BJ (cell line): ENCODE results near the gene SCRG1. TPM values are rescaled to one million over a fixed set of nuclear protein-coding genes. Genes with fewer than 3 reads are reported as not detected.

Experiments used
- CTCF ChIA-PET: fragments of 350-600 bp; formaldehyde crosslinking; extraction: SDS; loops from one replicate; lab custom pipeline; 2021; ENCODE audit warnings: antibody characterized with exemption, inconsistent platforms; lab: Yijun Ruan, JAX
- POLR2A ChIA-PET: fragments of 300-600 bp; sonication (Branson Sonifier 250); formaldehyde crosslinking; extraction: SDS; loops from one replicate; lab custom pipeline; 2021; ENCODE audit warnings: antibody characterized with exemption; lab: Charles Lee
- DNase-seq: peaks from one replicate; pipeline ENCODE4 v3.0.0-alpha.2; 2011; ENCODE audit warnings: low read depth
- H3K27me3 ChIP-seq: 2 replicates; pipeline ENCODE4 v1.6.0; 2011; ENCODE audit warnings: low read length; ENCODE audit not compliant: control insufficient read depth, insufficient read depth
- H3K36me3 ChIP-seq: 2 replicates; pipeline ENCODE4 v1.5.1; 2011; ENCODE audit warnings: low read length; ENCODE audit not compliant: control insufficient read depth, insufficient read depth
- H3K4me3 ChIP-seq: 2 replicates; pipeline ENCODE4 v1.5.1; 2011; ENCODE audit warnings: low read depth, mild to moderate bottlenecking, control low read depth, low read length
- polyA plus RNA-seq: library from polyadenylated mRNA; depleted of rRNA; stranded (reverse); fragments of >200 nt; gene quantifications from 2 replicates; pipeline ENCODE4 v1.2.3, GENCODE V29; 2011
- TF ChIP-seq, protein P1 (sequence below): IDR thresholded peaks from 2 replicates; pipeline ENCODE4 v1.5.1; 2011; ENCODE audit warnings: low read depth, mild to moderate bottlenecking, control low read depth, inconsistent platforms, low read length, moderate library complexity; ENCODE audit not compliant: insufficient read depth

The SCRG1 gene
- polyA plus RNA-seq, 1 experiment: 0.47 TPM

DNA sequence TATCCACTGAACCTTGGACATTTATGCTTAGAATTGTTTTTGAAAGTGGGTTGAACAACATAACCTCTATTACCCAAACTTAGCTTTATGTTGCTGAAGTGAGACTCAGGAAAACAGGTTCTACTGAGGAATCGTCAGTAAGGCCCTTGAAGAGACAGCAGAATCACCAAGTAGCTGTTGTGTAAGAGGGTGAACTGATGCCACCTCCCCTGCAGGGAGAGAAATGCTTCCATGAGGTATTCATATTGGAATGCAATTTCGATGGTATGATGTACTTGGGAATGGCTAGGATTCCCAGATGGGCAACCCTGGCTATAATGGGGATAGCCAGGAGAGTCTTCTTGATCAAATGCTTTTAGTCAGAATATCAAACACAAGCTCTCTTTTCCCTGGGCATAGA, 4.1 kb upstream of the SCRG1 start:
- no peak for DNase-seq
- Histone ChIP-seq H3K36me3 (no peaks in the 10 kb centered on the region), H3K27me3 (no peaks in the 10 kb centered on the region), H3K4me3 (no peak overlapping the region)
- CTCF ChIA-PET: interaction anchor here (0.8 to 1.8 kb wide), 4 partner anchors 10 to 18 kb away, joined by 3 to 11 read pairs (median 4); no protein-coding TSS in a partner anchor
- TF ChIP-seq, protein P1, sequence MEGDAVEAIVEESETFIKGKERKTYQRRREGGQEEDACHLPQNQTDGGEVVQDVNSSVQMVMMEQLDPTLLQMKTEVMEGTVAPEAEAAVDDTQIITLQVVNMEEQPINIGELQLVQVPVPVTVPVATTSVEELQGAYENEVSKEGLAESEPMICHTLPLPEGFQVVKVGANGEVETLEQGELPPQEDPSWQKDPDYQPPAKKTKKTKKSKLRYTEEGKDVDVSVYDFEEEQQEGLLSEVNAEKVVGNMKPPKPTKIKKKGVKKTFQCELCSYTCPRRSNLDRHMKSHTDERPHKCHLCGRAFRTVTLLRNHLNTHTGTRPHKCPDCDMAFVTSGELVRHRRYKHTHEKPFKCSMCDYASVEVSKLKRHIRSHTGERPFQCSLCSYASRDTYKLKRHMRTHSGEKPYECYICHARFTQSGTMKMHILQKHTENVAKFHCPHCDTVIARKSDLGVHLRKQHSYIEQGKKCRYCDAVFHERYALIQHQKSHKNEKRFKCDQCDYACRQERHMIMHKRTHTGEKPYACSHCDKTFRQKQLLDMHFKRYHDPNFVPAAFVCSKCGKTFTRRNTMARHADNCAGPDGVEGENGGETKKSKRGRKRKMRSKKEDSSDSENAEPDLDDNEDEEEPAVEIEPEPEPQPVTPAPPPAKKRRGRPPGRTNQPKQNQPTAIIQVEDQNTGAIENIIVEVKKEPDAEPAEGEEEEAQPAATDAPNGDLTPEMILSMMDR: no peak
- POLR2A ChIA-PET: no interaction called here

- no peaks in the 10 kb centered on the region for H3K27me3 ChIP-seq
- H3K36me3 ChIP-seq: no peaks in the 10 kb centered on the region
- POLR2A ChIA-PET: no interaction called here
- TF ChIP-seq, protein P1: no peak
- CTCF ChIA-PET: interaction anchor here (0.7 to 0.8 kb wide), 3 partner anchors 12 to 449 kb away, joined by 3 to 4 read pairs (median 3); no protein-coding TSS in a partner anchor
- no peak for DNase-seq
- no peak overlapping the region for H3K4me3 ChIP-seq
These were observed 2.1 kb upstream of the SCRG1 start for GRCh38 chr4:173401063-173401462.

- CTCF ChIA-PET: interaction anchor here (1.3 to 2.5 kb wide), 4 partner anchors 10 to 79 kb away, joined by 3 to 9 read pairs (median 4); no protein-coding TSS in a partner anchor
- no peak for DNase-seq
These were observed 696 bp downstream of the SCRG1 start for GRCh38 chr4:173398220-173398619.

DNA sequence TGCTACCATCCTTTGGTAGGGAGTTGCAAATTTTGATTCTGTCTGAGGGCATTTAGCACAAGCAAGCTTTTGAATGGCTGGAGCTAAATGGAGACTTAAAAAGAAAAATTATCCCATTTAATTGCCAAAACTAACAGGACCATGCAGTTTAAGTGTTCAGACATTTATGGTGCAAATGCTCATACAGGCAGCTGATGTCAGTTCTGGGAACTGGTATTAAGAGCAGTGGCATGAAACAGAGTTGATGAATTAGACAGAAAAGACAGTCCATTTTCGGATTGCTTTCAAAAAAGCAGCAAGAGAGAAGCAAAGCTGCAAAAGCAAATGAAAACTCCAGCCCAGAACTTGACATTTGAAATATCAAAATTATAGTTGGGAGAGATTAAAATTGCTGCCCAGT, 1.3 kb downstream of the SCRG1 start:
- Histone ChIP-seq H3K27me3 (no peaks in the 10 kb centered on the region), H3K36me3 (no peaks in the 10 kb centered on the region), H3K4me3 (no peak overlapping the region)
- TF ChIP-seq, protein P1: no peak
- ChIA-PET POLR2A (no interaction called here), CTCF (interaction anchor here (1.3 to 2.5 kb wide), 4 partner anchors 9 to 79 kb away, joined by 3 to 9 read pairs (median 4); no protein-coding TSS in a partner anchor)
- DNase-seq: no peak

More at GRCh38 chr4:173398220-173398619, 696 bp downstream of the SCRG1 start:
- POLR2A ChIA-PET: no interaction called here
- H3K36me3 ChIP-seq: no peaks in the 10 kb centered on the region
- H3K27me3 ChIP-seq: no peaks in the 10 kb centered on the region
- no peak overlapping the region for H3K4me3 ChIP-seq
- TF ChIP-seq, protein P1: no peak

- POLR2A ChIA-PET: no interaction called here
- Histone ChIP-seq H3K36me3 (no peaks in the 10 kb centered on the region), H3K27me3 (no peaks in the 10 kb centered on the region), H3K4me3 (no peak overlapping the region)
- CTCF ChIA-PET: interaction anchor here (1.0 kb wide), 1 partner anchor 14 kb away, joined by 3 read pairs; no protein-coding TSS in a partner anchor
- TF ChIP-seq, protein P1: no peak
- no peak for DNase-seq
These were observed 7.2 kb downstream of the SCRG1 start for GRCh38 chr4:173391701-173392100.
